ENCODE data around the gene TBC1D22A. TPM values are rescaled to one million over a fixed set of nuclear protein-coding genes. Genes with fewer than 3 reads are reported as not detected.
"Not testable (repeated sequence)": the region's sequence is repeated elsewhere in the genome, so short reads cannot be mapped to it uniquely, and the experiment has no call there.

TBC1D22A gene
- total RNA-seq, 1 experiment from 2014 or later = 18.2 TPM

- H3K4me3 ChIP-seq = no peak overlapping the region
- DNase-seq = no peak
- H3K9me3 ChIP-seq = no peaks in the 10 kb centered on the region
- H3K36me3 ChIP-seq = no peaks in the 10 kb centered on the region; the same call in 1 of the 2 replicates
- no peaks in the 10 kb centered on the region for H3K27me3 ChIP-seq
Measured at GRCh38 chr22:46807458-46807857, 45.0 kb downstream of the TBC1D22A start.

- no peak for DNase-seq
- H3K36me3 ChIP-seq = no peaks in the 10 kb centered on the region; the same call in 1 of the 2 replicates
- no peak overlapping the region for H3K4me3 ChIP-seq
Measured at GRCh38 chr22:46809153-46809885, 46.9 kb downstream of the TBC1D22A start.

GRCh38 chr22:46810856-46811786, 48.7 kb downstream of the TBC1D22A start:
- Histone ChIP-seq H3K27me3 (no peaks in the 10 kb centered on the region), H3K36me3 (no peaks in the 10 kb centered on the region; the same call in 1 of the 2 replicates), H3K4me3 (no peak overlapping the region), H3K9me3 (no peaks in the 10 kb centered on the region)
- DNase-seq = no peak

More at GRCh38 chr22:46809153-46809885, 46.9 kb downstream of the TBC1D22A start:
- Histone ChIP-seq H3K9me3 (no peaks in the 10 kb centered on the region), H3K27me3 (no peaks in the 10 kb centered on the region)

- Histone ChIP-seq H3K27me3 (no peaks in the 10 kb centered on the region), H3K4me3 (no peak overlapping the region), H3K36me3 (no peaks in the 10 kb centered on the region; the same call in 1 of the 2 replicates), H3K9me3 (no peaks in the 10 kb centered on the region)
- DNase-seq = no peak
Measured at GRCh38 chr22:46812034-46812605, 49.7 kb downstream of the TBC1D22A start.

GRCh38 chr22:46812788-46813187, 50.3 kb downstream of the TBC1D22A start:
- H3K27me3 ChIP-seq = no peaks in the 10 kb centered on the region
- no peak for DNase-seq
- H3K4me3 ChIP-seq = no peak overlapping the region
- no peaks in the 10 kb centered on the region for H3K9me3 ChIP-seq
- no peaks in the 10 kb centered on the region; the same call in 1 of the 2 replicates for H3K36me3 ChIP-seq

- Histone ChIP-seq H3K36me3 (peaks cover 7% of the 10 kb centered on the region; the same call in 1 of the 2 replicates), H3K9me3 (0 out of 2 replicates have a peak, but pooled peaks cover 2% of the 10 kb centered on the region), H3K4me3 (no peak overlapping the region), H3K27me3 (no peaks in the 10 kb centered on the region)
- DNase-seq = peak; percentile 54
Measured at GRCh38 chr22:46813816-46814597, 51.6 kb downstream of the TBC1D22A start.

GRCh38 chr22:46815132-46815531, 52.7 kb downstream of the TBC1D22A start:
- H3K4me3 ChIP-seq = no peak overlapping the region
- no peaks in the 10 kb centered on the region for H3K27me3 ChIP-seq
- H3K36me3 ChIP-seq = peaks cover 7% of the 10 kb centered on the region; the same call in 1 of the 2 replicates
- peaks cover 5% of the 10 kb centered on the region; the same call in 1 of the 2 replicates for H3K9me3 ChIP-seq
- DNase-seq = no peak

GRCh38 chr22:46815559-46815895, 53.1 kb downstream of the TBC1D22A start:
- H3K9me3 ChIP-seq = peaks cover 9% of the 10 kb centered on the region; the same call in 1 of the 2 replicates
- H3K27me3 ChIP-seq = no peaks in the 10 kb centered on the region
- no peak for DNase-seq
- no peak overlapping the region for H3K4me3 ChIP-seq
- H3K36me3 ChIP-seq = peaks cover 7% of the 10 kb centered on the region; the same call in 1 of the 2 replicates

- Histone ChIP-seq H3K27me3 (no peaks in the 10 kb centered on the region), H3K4me3 (no peak overlapping the region), H3K9me3 (peaks cover 11% of the 10 kb centered on the region; the same call in 1 of the 2 replicates), H3K36me3 (peaks cover 7% of the 10 kb centered on the region; the same call in 1 of the 2 replicates)
- peak; percentile 96 for DNase-seq
Measured at GRCh38 chr22:46815896-46816731, 53.7 kb downstream of the TBC1D22A start.

GRCh38 chr22:46817390-46817789, 54.9 kb downstream of the TBC1D22A start:
- DNase-seq, H3K36me3 ChIP-seq, H3K27me3 ChIP-seq, H3K4me3 ChIP-seq: not testable (repeated sequence)
- H3K9me3 ChIP-seq = peaks cover 11% of the 10 kb centered on the region; the same call in 1 of the 2 replicates

GRCh38 chr22:46823248-46823647, 60.8 kb downstream of the TBC1D22A start:
- peaks cover 6% of the 10 kb centered on the region for H3K36me3 ChIP-seq
- no peak overlapping the region for H3K4me3 ChIP-seq
- H3K27me3 ChIP-seq = no peaks in the 10 kb centered on the region
- DNase-seq = no peak
- H3K9me3 ChIP-seq = peaks cover 11% of the 10 kb centered on the region; the same call in 1 of the 2 replicates

- no peak for DNase-seq
- H3K27me3 ChIP-seq = no peaks in the 10 kb centered on the region
- H3K4me3 ChIP-seq = no peak overlapping the region
- peaks cover 4% of the 10 kb centered on the region; the same call in 1 of the 2 replicates for H3K36me3 ChIP-seq
- H3K9me3 ChIP-seq = peaks cover 9% of the 10 kb centered on the region; the same call in 1 of the 2 replicates
Measured at GRCh38 chr22:46823654-46824053, 61.2 kb downstream of the TBC1D22A start.

GRCh38 chr22:46824344-46824909, 62.0 kb downstream of the TBC1D22A start:
- Histone ChIP-seq H3K4me3 (no peak overlapping the region), H3K9me3 (peaks cover 9% of the 10 kb centered on the region; the same call in 1 of the 2 replicates), H3K36me3 (peaks cover 4% of the 10 kb centered on the region; the same call in 1 of the 2 replicates), H3K27me3 (no peaks in the 10 kb centered on the region)
- no peak for DNase-seq

GRCh38 chr22:46824980-46825544, 62.6 kb downstream of the TBC1D22A start:
- Histone ChIP-seq H3K36me3 (peaks cover 4% of the 10 kb centered on the region; the same call in 1 of the 2 replicates), H3K4me3 (no peak overlapping the region), H3K27me3 (no peaks in the 10 kb centered on the region), H3K9me3 (peaks cover 6% of the 10 kb centered on the region; the same call in 1 of the 2 replicates)
- DNase-seq = no peak

Data from MG63 (cell line).